DND-41 (cell line): Measurements from ENCODE around the gene YPEL3.

Experiments used
- ATAC-seq: fragments of 200-7000 bp; cut with Tn5 transposase; 3 replicates; pipeline ENCODE4 v1.9.1; 2021; ENCODE audit warnings: low read depth; ENCODE audit not compliant: insufficient read depth
- DNase-seq: peaks from one replicate; pipeline ENCODE4 v3.0.0-alpha.2; 2020
- H2AFZ ChIP-seq: 2 replicates; pipeline ENCODE4 v1.6.0; 2012; ENCODE audit warnings: low read depth, low read length
- H3K27ac ChIP-seq: 2 replicates; pipeline ENCODE4 v1.5.1; 2012; ENCODE audit warnings: low read length, inconsistent platforms
- H3K27me3 ChIP-seq: fragments of 200-600 bp; sonication (generic); 2 replicates; pipeline ENCODE4 v1.6.0; 2012; ENCODE audit warnings: low read length, mild to moderate bottlenecking, inconsistent platforms; ENCODE audit not compliant: insufficient read depth, poor library complexity
- H3K36me3 ChIP-seq: 2 replicates; pipeline ENCODE4 v1.5.1; 2012; ENCODE audit warnings: low read length, inconsistent platforms; ENCODE audit not compliant: insufficient read depth
- H3K4me1 ChIP-seq: 2 replicates; pipeline ENCODE4 v1.5.1; 2012; ENCODE audit warnings: mild to moderate bottlenecking, low read length; ENCODE audit not compliant: insufficient read depth
- H3K4me2 ChIP-seq: 2 replicates; pipeline ENCODE4 v1.6.0; 2012; ENCODE audit warnings: mild to moderate bottlenecking, moderate library complexity, low read length, inconsistent platforms; ENCODE audit not compliant: insufficient read depth
- H3K4me3 ChIP-seq, 2 experiments: fragments of 200-600 bp in 1 of 2; shearing (Covaris generic) in 1 of 2; 2 replicates each; pipeline ENCODE4 v1.5.1; 2012 to 2016; ENCODE audit warnings: inconsistent platforms in 2 of 2, low read length in 2 of 2, mild to moderate bottlenecking in 2 of 2, low read depth in 1 of 2, moderate library complexity in 1 of 2
- H3K79me2 ChIP-seq: 2 replicates; pipeline ENCODE4 v1.6.0; 2012; ENCODE audit warnings: low read length, inconsistent platforms; ENCODE audit not compliant: insufficient read depth
- H3K9ac ChIP-seq: 2 replicates; pipeline ENCODE4 v1.6.0; 2012; ENCODE audit warnings: low read depth, mild to moderate bottlenecking, inconsistent platforms, low read length, moderate library complexity
- H3K9me3 ChIP-seq: 2 replicates; pipeline ENCODE4 v1.5.1; 2012; ENCODE audit warnings: low read length, moderate library complexity, mild to moderate bottlenecking, inconsistent platforms; ENCODE audit not compliant: insufficient read depth, severe bottlenecking
- H4K20me1 ChIP-seq: 2 replicates; pipeline ENCODE4 v1.6.0; 2012; ENCODE audit warnings: low read length; ENCODE audit not compliant: insufficient read depth
- EZH2 ChIP-seq: IDR thresholded peaks from 3 replicates; pipeline ENCODE4 v1.6.1; 2012; ENCODE audit warnings: borderline replicate concordance, low read depth, mild to moderate bottlenecking, moderate library complexity, low read length, inconsistent platforms; ENCODE audit not compliant: severe bottlenecking
- TF ChIP-seq, protein P1 (sequence below): IDR thresholded peaks from 2 replicates; pipeline ENCODE4 v1.5.1; 2012; ENCODE audit warnings: borderline replicate concordance, low read length, moderate library complexity, mild to moderate bottlenecking; ENCODE audit not compliant: poor library complexity, severe bottlenecking; ENCODE audit errors: extremely low read depth

Gene YPEL3

DNA sequence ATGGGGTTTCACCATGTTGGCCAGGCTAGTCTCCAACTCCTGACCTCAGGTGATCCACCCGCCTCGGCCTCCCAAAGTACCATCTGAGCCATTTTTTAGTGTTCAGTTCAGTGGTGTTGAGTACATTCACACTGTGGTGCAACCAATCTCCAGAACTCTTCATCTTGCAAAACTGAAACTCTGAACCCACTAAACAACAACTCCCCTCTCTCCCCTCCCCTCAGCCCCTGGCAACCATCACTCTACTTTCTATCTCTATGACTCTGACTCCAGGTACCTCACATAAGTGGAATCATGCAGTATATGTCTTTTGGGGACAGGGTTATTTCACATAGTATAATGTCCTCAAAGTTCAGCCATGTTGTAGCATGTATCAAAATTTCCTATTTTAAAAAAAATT lies 45.7 kb upstream of the YPEL3 start:
- DNase-seq (no peak), ATAC-seq (no peak)
- peaks cover 7% of the 10 kb centered on the region; the same call in 1 of the 2 replicates for H3K4me1 ChIP-seq
- no peak overlapping the region for H3K9ac ChIP-seq
- TF ChIP-seq, protein P1, sequence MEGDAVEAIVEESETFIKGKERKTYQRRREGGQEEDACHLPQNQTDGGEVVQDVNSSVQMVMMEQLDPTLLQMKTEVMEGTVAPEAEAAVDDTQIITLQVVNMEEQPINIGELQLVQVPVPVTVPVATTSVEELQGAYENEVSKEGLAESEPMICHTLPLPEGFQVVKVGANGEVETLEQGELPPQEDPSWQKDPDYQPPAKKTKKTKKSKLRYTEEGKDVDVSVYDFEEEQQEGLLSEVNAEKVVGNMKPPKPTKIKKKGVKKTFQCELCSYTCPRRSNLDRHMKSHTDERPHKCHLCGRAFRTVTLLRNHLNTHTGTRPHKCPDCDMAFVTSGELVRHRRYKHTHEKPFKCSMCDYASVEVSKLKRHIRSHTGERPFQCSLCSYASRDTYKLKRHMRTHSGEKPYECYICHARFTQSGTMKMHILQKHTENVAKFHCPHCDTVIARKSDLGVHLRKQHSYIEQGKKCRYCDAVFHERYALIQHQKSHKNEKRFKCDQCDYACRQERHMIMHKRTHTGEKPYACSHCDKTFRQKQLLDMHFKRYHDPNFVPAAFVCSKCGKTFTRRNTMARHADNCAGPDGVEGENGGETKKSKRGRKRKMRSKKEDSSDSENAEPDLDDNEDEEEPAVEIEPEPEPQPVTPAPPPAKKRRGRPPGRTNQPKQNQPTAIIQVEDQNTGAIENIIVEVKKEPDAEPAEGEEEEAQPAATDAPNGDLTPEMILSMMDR: no peak
- no peak for TF ChIP-seq EZH2
- no peaks in the 10 kb centered on the region for H3K79me2 ChIP-seq
- H3K27ac ChIP-seq: no peak overlapping the region
- H3K36me3 ChIP-seq: no peaks in the 10 kb centered on the region
- no peaks in the 10 kb centered on the region for H3K27me3 ChIP-seq
- H2AFZ ChIP-seq: no peak overlapping the region
- no peak overlapping the region for H3K4me3 ChIP-seq
- H3K4me2 ChIP-seq: no peak overlapping the region
- no peaks in the 10 kb centered on the region for H3K9me3 ChIP-seq
- no peaks in the 10 kb centered on the region for H4K20me1 ChIP-seq

GRCh38 chr16:30139583-30140481 lies 43.8 kb upstream of the YPEL3 start:
- H3K9ac ChIP-seq: no peak overlapping the region
- ATAC-seq: no peak
- no peaks in the 10 kb centered on the region for H3K27me3 ChIP-seq
- DNase-seq: no peak
- H3K4me1 ChIP-seq: peaks cover 9% of the 10 kb centered on the region; the same call in 1 of the 2 replicates
- H3K9me3 ChIP-seq: no peaks in the 10 kb centered on the region
- no peak overlapping the region for H3K27ac ChIP-seq
- TF ChIP-seq EZH2: no peak
- TF ChIP-seq, protein P1: no peak
- no peaks in the 10 kb centered on the region for H4K20me1 ChIP-seq
- no peak overlapping the region for H3K4me3 ChIP-seq
- H3K4me2 ChIP-seq: no peak overlapping the region
- no peaks in the 10 kb centered on the region for H3K79me2 ChIP-seq
- no peaks in the 10 kb centered on the region for H3K36me3 ChIP-seq
- H2AFZ ChIP-seq: peak overlapping the region; percentile 46

DNA sequence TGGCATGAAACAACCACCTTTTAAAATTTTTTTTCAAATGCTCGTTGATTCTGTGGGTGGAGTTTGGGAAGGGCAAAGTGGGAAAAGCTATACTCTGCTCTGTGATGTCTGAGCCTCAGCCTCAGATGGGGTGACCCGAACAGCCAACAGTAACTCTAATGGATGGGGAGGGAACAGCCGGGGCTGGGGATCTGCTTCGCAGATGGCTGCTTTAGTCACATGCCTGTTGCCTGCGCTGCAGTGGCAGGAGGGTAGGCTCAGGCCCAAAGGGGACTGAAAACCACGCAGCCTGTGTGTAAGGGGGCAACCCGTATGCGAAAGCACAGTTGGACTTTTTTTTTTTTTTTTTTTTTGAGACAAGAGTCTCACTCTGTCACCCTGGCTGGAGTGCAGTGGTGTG lies 41.9 kb upstream of the YPEL3 start:
- Histone ChIP-seq H2AFZ (peak overlapping the region; percentile 52), H3K4me3 (no peak overlapping the region), H3K27me3 (no peaks in the 10 kb centered on the region), H3K9ac (no peak overlapping the region), H3K4me1 (peaks cover 11% of the 10 kb centered on the region; the same call in 1 of the 2 replicates), H3K79me2 (no peaks in the 10 kb centered on the region), H3K9me3 (no peaks in the 10 kb centered on the region), H4K20me1 (no peaks in the 10 kb centered on the region), H3K36me3 (no peaks in the 10 kb centered on the region), H3K4me2 (no peak overlapping the region), H3K27ac (0 out of 2 replicates have a peak overlapping the region, but pooled peaks have one; percentile 36)
- ATAC-seq (peak; percentile 49; the same call in 2 of the 3 replicates), DNase-seq (peak; percentile 31)
- TF ChIP-seq, protein P1: no peak
- no peak for TF ChIP-seq EZH2
